ENCODE data around the gene DTNB.

DNA sequence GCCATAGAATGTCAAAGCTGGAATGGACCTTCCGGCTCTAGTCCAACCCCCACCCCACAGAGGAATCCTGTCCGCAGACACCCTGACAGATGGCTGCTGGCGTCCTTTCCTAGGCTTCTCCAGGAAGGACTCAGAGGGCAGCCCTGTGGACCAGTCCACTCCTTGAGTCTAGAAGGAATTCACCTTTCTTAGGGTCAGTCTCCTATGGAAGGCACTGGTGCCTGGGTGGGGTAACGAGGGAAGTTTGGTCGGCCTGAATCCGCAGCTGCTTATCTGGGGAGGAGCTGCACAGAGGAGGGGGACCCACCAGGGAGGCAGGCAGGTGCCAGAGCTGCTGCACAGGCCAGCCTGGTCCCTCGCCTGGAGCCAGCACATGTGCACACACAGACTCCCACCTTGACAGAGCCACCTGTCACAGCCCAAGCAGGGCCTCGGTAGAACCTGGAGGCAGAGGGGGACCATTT, 334.1 kb downstream of the DTNB start:
- TF ChIP-seq, protein P1, sequence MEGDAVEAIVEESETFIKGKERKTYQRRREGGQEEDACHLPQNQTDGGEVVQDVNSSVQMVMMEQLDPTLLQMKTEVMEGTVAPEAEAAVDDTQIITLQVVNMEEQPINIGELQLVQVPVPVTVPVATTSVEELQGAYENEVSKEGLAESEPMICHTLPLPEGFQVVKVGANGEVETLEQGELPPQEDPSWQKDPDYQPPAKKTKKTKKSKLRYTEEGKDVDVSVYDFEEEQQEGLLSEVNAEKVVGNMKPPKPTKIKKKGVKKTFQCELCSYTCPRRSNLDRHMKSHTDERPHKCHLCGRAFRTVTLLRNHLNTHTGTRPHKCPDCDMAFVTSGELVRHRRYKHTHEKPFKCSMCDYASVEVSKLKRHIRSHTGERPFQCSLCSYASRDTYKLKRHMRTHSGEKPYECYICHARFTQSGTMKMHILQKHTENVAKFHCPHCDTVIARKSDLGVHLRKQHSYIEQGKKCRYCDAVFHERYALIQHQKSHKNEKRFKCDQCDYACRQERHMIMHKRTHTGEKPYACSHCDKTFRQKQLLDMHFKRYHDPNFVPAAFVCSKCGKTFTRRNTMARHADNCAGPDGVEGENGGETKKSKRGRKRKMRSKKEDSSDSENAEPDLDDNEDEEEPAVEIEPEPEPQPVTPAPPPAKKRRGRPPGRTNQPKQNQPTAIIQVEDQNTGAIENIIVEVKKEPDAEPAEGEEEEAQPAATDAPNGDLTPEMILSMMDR (IDR thresholded peaks at IDR 0.05; ENCODE audit: insufficient read depth, low read length, poor library complexity, severe bottlenecking), result no peak
- no peak for TF ChIP-seq EZH2phosphoT487 (conservative IDR thresholded peaks at IDR 0.05; ENCODE audit: low read length)
